G401 (cell line): Measurements from ENCODE around the gene DCAF8L2. TPM values are rescaled to one million over a fixed set of nuclear protein-coding genes. Genes with fewer than 3 reads are reported as not detected.

Source experiments
- DNase-seq: peaks from one replicate; pipeline ENCODE4 v3.0.0-alpha.2; 2015; ENCODE audit warnings: low spot score
- in situ Hi-C: cut with HindIII; loops from 2 replicates; pipeline ENCODE4 v1.10.0; 2016; ENCODE audit warnings: low sequenced_read_pairs, mixed read lengths
- total RNA-seq: library from RNA; depleted of rRNA; stranded (reverse); fragments of >200 nt; shearing (Covaris generic); gene quantifications from 2 replicates; pipeline ENCODE4 v1.2.3, GENCODE V29; 2014; rRNA removed

The DCAF8L2 gene
- total RNA-seq, 1 experiment from 2014 or later, result not detected

DNA sequence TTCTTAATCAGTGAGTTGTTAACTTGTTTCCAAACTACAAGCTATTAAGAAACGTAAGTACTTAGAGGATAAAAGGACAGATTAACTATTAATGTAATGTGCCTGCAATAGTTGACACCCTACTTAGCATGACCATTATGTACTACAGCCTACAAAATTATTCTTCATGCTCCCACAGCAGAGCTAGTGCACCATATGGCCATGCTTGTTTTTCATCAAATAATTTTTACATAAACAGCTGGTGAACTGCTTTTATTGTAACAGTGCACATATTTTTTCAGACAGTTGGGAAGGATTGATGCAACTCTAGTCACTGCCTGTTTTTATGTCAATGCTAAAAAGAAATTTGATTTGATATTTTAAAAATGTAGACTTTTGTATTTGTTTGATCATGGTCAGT lies 207.4 kb downstream of the DCAF8L2 start:
- in situ Hi-C loops, result no loop called here
- no peak for DNase-seq

Other genes starting within 250 kb of the DCAF8L2 start
- gene PPP4R3C, start 127.0 kb upstream of the DCAF8L2 start, total RNA-seq, result not detected in 2 replicates
- gene MAGEB10, start 217.6 kb downstream of the DCAF8L2 start, total RNA-seq, result not detected in 2 replicates